CD4-positive, alpha-beta T cell treated with Interleukin-12 subunit alpha and Interleukin-12 subunit beta, for 1 hour (primary cell): ENCODE measurements around the gene ST3GAL2.

Experiments
- DNase-seq: peaks from one replicate; pipeline ENCODE4 v3.0.0-alpha.2; 2020

Gene ST3GAL2

GRCh38 chr16:70437017-70437581 lies 1.8 kb downstream of the ST3GAL2 start:
- no peak for DNase-seq

GRCh38 chr16:70434484-70435260 lies 4.2 kb downstream of the ST3GAL2 start:
- no peak for DNase-seq

GRCh38 chr16:70433458-70434103 lies 5.3 kb downstream of the ST3GAL2 start:
- no peak for DNase-seq

- DNase-seq: no peak
Measured at GRCh38 chr16:70432723-70433457, 6.0 kb downstream of the ST3GAL2 start.

GRCh38 chr16:70432356-70432722 lies 6.6 kb downstream of the ST3GAL2 start:
- DNase-seq: no peak

- peak; percentile 75 for DNase-seq
Measured at GRCh38 chr16:70430667-70431536, 8.0 kb downstream of the ST3GAL2 start.

GRCh38 chr16:70429888-70430666 lies 8.8 kb downstream of the ST3GAL2 start:
- no peak for DNase-seq

GRCh38 chr16:70428178-70428998 lies 10.5 kb downstream of the ST3GAL2 start:
- peak; percentile 48 for DNase-seq

- no peak for DNase-seq
Measured at GRCh38 chr16:70427786-70428177, 11.1 kb downstream of the ST3GAL2 start.

- DNase-seq: no peak
Measured at GRCh38 chr16:70422543-70422942, 16.4 kb downstream of the ST3GAL2 start.

- no peak for DNase-seq
Measured at GRCh38 chr16:70421473-70422311, 17.2 kb downstream of the ST3GAL2 start.

GRCh38 chr16:70421014-70421413 lies 17.9 kb downstream of the ST3GAL2 start:
- DNase-seq: no peak

- no peak for DNase-seq
Measured at GRCh38 chr16:70419384-70420327, 19.2 kb downstream of the ST3GAL2 start.

- no peak for DNase-seq
Measured at GRCh38 chr16:70418993-70419318, 19.9 kb downstream of the ST3GAL2 start.

GRCh38 chr16:70418274-70418992 lies 20.5 kb downstream of the ST3GAL2 start:
- no peak for DNase-seq

- no peak for DNase-seq
Measured at GRCh38 chr16:70417661-70418060, 21.2 kb downstream of the ST3GAL2 start.

- DNase-seq: no peak
Measured at GRCh38 chr16:70416748-70417616, 21.9 kb downstream of the ST3GAL2 start.
